ENCODE results near the gene CCDC24. TPM values are rescaled to one million over a fixed set of nuclear protein-coding genes. Genes with fewer than 3 reads are reported as not detected.

Gene CCDC24
- total and polyA plus RNA-seq, 4 donors, result 0.92 to 4.2 (median 2.3) TPM

- peak overlapping the region; percentile 45 to 77 for H3K27ac ChIP-seq (ENCODE audit: low read depth in 1 of 2, low read length in 2 of 2)
- 2% methylated on average over 10 of the region's 10 CpGs for WGBS
- no peak for TF ChIP-seq FOXA2 (IDR thresholded peaks at IDR 0.05)
- no peak for TF ChIP-seq HNF4G (IDR thresholded peaks at IDR 0.05)
- no peak for TF ChIP-seq REST (IDR thresholded peaks at IDR 0.05)
- no peak for TF ChIP-seq RAD21 (IDR thresholded peaks at IDR 0.05)
- no peak for TF ChIP-seq MAX (IDR thresholded peaks at IDR 0.05)
- no peak for TF ChIP-seq JUND (IDR thresholded peaks at IDR 0.05)
- no peak for TF ChIP-seq TAF1 (conservative IDR thresholded peaks at IDR 0.05)
- TF ChIP-seq RXRA (IDR thresholded peaks at IDR 0.05), result no peak
- no peak for TF ChIP-seq YY1 (IDR thresholded peaks at IDR 0.05)
- no peak for TF ChIP-seq NR2F2 (IDR thresholded peaks at IDR 0.05)
- TF ChIP-seq FOXA1 (IDR thresholded peaks at IDR 0.05), result no peak
- TF ChIP-seq EGR1 (IDR thresholded peaks at IDR 0.05; ENCODE audit: low read depth in 2 of 2), result no peak
- no peak for TF ChIP-seq GABPA (IDR thresholded peaks at IDR 0.05 in 1 of 2, conservative IDR thresholded peaks at IDR 0.05 in 1 of 2)
- no peak for TF ChIP-seq ATF3 (IDR thresholded peaks at IDR 0.05)
- no peak for TF ChIP-seq SP1 (IDR thresholded peaks at IDR 0.05)
- TF ChIP-seq HNF4A (conservative IDR thresholded peaks at IDR 0.05), result no peak
- no peak for TF ChIP-seq CTCF (IDR thresholded peaks at IDR 0.05; ENCODE audit: low read depth, low read length, missing input control)
- H3K9me3 ChIP-seq (ENCODE audit: control insufficient read depth in 4 of 4, low read length in 3 of 4), result no peaks in the 10 kb centered on the region
- H3K9ac ChIP-seq (ENCODE audit: low read depth in 1 of 2, low read length in 2 of 2), result peak overlapping the region in 1 of 2 donors; percentile 21
- peak overlapping the region; percentile 56 to 67 (median 59) for H3K4me3 ChIP-seq (ENCODE audit: low read depth in 1 of 3, low read length in 3 of 3)
- H3K27me3 ChIP-seq (ENCODE audit: control insufficient read depth in 4 of 4, insufficient read depth in 4 of 4, low read length in 3 of 4), result no peaks in the 10 kb centered on the region
- H3K36me3 ChIP-seq (ENCODE audit: control insufficient read depth in 4 of 4, insufficient read depth in 3 of 4, low read depth in 1 of 4, low read length in 3 of 4), result no peaks in the 10 kb centered on the region
- no peak for DNase-seq (ENCODE audit: low spot score)
- peaks cover 0 to 16% (median 7%) of the 10 kb centered on the region in 4 donors for H3K4me1 ChIP-seq (ENCODE audit: control insufficient read depth in 4 of 4, insufficient read depth in 4 of 4, low read length in 3 of 4)
Measured at GRCh38 chr1:43991200-43991475, 261 bp upstream of the CCDC24 start.

GRCh38 chr1:43992232-43992995, 1.0 kb downstream of the CCDC24 start:
- 70% methylated on average over 11 of the region's 11 CpGs for WGBS
- H3K27ac ChIP-seq (ENCODE audit: low read depth in 1 of 2, low read length in 2 of 2), result no peak overlapping the region
- H3K4me1 ChIP-seq (ENCODE audit: control insufficient read depth in 4 of 4, insufficient read depth in 4 of 4, low read length in 3 of 4), result peaks cover 0 to 16% (median 7%) of the 10 kb centered on the region in 4 donors
- H3K9me3 ChIP-seq (ENCODE audit: control insufficient read depth in 4 of 4, low read length in 3 of 4), result no peaks in the 10 kb centered on the region
- no peak for DNase-seq (ENCODE audit: low spot score)
- H3K9ac ChIP-seq (ENCODE audit: low read depth in 1 of 2, low read length in 2 of 2), result no peak overlapping the region
- H3K4me3 ChIP-seq (ENCODE audit: low read depth in 1 of 3, low read length in 3 of 3), result peak overlapping the region in 1 of 3 donors; percentile 56
- no peaks in the 10 kb centered on the region for H3K27me3 ChIP-seq (ENCODE audit: control insufficient read depth in 4 of 4, insufficient read depth in 4 of 4, low read length in 3 of 4)
- TF ChIP-seq SP1 (IDR thresholded peaks at IDR 0.05) (no peak), HNF4G (IDR thresholded peaks at IDR 0.05) (no peak), FOXA2 (IDR thresholded peaks at IDR 0.05) (no peak), REST (IDR thresholded peaks at IDR 0.05) (no peak)
- no peaks in the 10 kb centered on the region for H3K36me3 ChIP-seq (ENCODE audit: control insufficient read depth in 4 of 4, insufficient read depth in 3 of 4, low read depth in 1 of 4, low read length in 3 of 4)
